Ishikawa (cell line): ENCODE results near the gene HLTF.

ENCODE experiments used
- CEBPB ChIP-seq: IDR thresholded peaks from 2 replicates; pipeline ENCODE4 v1.6.1; 2012
- CREB1 ChIP-seq: IDR thresholded peaks from 2 replicates; pipeline ENCODE4 v1.6.1; 2012; ENCODE audit warnings: low read depth
- EGR1 ChIP-seq: IDR thresholded peaks from 2 replicates; pipeline ENCODE4 v1.6.1; 2012
- EP300 ChIP-seq: IDR thresholded peaks from 2 replicates; pipeline ENCODE4 v1.6.1; 2012; ENCODE audit warnings: borderline replicate concordance
- FOXM1 ChIP-seq: IDR thresholded peaks from 2 replicates; pipeline ENCODE4 v1.6.1; 2012; ENCODE audit warnings: low read depth, borderline replicate concordance
- NFIC ChIP-seq: IDR thresholded peaks from 2 replicates; pipeline ENCODE4 v1.6.1; 2012
- RAD21 ChIP-seq: IDR thresholded peaks from 2 replicates; pipeline ENCODE4 v1.6.1; 2012; ENCODE audit warnings: low read depth
- REST ChIP-seq: IDR thresholded peaks from 2 replicates; pipeline ENCODE4 v1.6.1; 2012; ENCODE audit warnings: low read depth, mild to moderate bottlenecking
- TAF1 ChIP-seq: IDR thresholded peaks from 2 replicates; pipeline ENCODE4 v1.6.1; 2012; ENCODE audit warnings: low read depth, mild to moderate bottlenecking
- TCF12 ChIP-seq: IDR thresholded peaks from 2 replicates; pipeline ENCODE4 v1.6.1; 2012; ENCODE audit warnings: low read depth
- TEAD4 ChIP-seq: IDR thresholded peaks from 2 replicates; pipeline ENCODE4 v1.6.1; 2012
- YY1 ChIP-seq: IDR thresholded peaks from 2 replicates; pipeline ENCODE4 v1.6.1; 2012; ENCODE audit warnings: low read depth
- ZBTB7A ChIP-seq: IDR thresholded peaks from 2 replicates; pipeline ENCODE4 v1.6.1; 2012; ENCODE audit warnings: low read depth
- TF ChIP-seq, protein P1 (sequence below): IDR thresholded peaks from 2 replicates; pipeline ENCODE4 v1.6.1; 2012
- TF ChIP-seq, protein P2 (sequence below): IDR thresholded peaks from 2 replicates; pipeline ENCODE4 v1.6.1; 2012

The HLTF gene

GRCh38 chr3:149061776-149062175 lies 24.6 kb downstream of the HLTF start:
- TF ChIP-seq EP300 (no peak), CEBPB (no peak), ZBTB7A (no peak), REST (no peak), FOXM1 (no peak), TAF1 (no peak), EGR1 (no peak), NFIC (no peak), RAD21 (no peak), YY1 (no peak), TEAD4 (no peak), CREB1 (no peak), TCF12 (no peak)
- TF ChIP-seq, protein P1, sequence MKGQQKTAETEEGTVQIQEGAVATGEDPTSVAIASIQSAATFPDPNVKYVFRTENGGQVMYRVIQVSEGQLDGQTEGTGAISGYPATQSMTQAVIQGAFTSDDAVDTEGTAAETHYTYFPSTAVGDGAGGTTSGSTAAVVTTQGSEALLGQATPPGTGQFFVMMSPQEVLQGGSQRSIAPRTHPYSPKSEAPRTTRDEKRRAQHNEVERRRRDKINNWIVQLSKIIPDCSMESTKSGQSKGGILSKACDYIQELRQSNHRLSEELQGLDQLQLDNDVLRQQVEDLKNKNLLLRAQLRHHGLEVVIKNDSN, result no peak

GRCh38 chr3:149058602-149059001 lies 27.7 kb downstream of the HLTF start:
- TF ChIP-seq TCF12, result no peak
- no peak for TF ChIP-seq YY1
- TF ChIP-seq FOXM1, result no peak
- no peak for TF ChIP-seq CEBPB
- no peak for TF ChIP-seq ZBTB7A
- TF ChIP-seq TAF1, result no peak
- TF ChIP-seq, protein P2, sequence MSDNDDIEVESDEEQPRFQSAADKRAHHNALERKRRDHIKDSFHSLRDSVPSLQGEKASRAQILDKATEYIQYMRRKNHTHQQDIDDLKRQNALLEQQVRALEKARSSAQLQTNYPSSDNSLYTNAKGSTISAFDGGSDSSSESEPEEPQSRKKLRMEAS, result no peak
- TF ChIP-seq, protein P1, result no peak
- TF ChIP-seq REST, result no peak
- no peak for TF ChIP-seq NFIC
- no peak for TF ChIP-seq EGR1
- TF ChIP-seq TEAD4, result no peak
- TF ChIP-seq RAD21, result no peak
- no peak for TF ChIP-seq EP300
- no peak for TF ChIP-seq CREB1

DNA sequence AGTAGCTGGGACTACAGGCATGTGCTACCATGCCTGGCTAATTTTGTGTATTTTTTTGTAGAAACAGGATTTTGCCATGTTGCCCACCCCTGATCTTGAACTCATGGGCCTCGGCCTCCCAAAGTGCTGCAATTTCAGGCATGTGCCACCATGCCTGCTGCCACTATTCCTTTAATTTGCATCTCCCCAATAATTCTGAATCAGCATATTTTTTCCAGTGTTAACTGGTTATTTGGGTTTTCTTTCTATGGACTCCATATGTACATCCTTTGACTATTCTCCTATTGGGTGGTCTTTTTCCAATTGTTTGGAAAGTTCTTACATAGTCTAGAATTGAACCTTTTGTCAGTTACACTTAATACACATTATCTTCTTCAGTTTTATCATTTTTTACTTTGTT lies 28.1 kb downstream of the HLTF start:
- TF ChIP-seq YY1, result no peak
- TF ChIP-seq CREB1, result no peak
- TF ChIP-seq NFIC, result no peak
- TF ChIP-seq, protein P1, result no peak
- TF ChIP-seq EP300, result no peak
- no peak for TF ChIP-seq EGR1
- no peak for TF ChIP-seq TEAD4

DNA sequence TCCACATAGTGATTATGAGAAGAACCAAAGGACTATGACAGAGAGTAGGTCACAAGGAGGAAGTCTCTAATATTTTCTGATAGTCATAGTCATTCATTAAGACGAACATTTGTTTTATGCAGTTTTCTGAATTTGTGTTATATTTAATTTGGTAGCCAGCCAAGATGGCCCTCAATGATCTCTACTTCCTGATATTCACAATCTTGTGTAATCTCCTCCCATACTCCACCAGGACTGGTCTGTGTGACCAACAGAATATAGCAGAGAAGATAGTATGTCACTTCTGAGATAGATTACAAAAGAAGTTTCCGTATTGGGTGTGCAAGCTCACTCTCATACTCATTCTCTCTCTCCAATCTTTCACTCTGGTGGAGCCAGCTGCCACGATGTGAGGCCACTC lies 30.8 kb downstream of the HLTF start:
- TF ChIP-seq TCF12 (no peak), EGR1 (no peak), FOXM1 (no peak), NFIC (no peak)

DNA sequence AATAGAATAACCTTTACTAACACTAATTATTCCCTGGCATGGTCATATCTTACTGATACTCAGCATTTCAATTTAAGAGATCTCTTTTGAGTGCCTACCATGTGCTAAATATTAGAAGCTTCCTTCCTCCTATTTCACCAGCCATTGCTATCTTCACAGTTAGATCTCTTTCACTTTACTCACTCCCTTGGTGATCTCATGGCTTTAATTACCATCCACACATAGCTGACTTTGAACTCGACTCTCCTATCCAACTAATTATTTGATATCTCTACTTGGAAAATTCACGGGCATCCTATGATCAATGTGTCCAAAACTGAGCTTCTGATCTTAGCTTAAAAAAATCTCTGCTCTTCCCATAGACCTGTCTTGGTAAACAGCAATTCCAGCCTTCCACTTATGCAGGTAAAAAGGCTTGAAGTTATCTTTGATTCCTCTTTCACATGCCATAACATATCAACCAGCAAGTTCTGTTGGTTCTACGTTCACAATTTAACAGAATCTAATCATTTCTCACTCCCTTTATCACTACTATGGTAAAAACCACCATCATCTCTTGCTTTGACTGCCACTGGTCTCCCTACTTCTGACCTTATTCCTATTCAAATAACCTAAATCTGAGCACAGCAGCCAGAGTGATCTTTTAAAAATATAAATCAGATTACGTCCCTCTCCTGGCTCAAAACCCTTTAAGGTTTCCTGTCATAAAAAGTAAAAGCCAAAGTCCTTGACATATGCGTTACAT lies 41.8 kb downstream of the HLTF start:
- TF ChIP-seq TAF1 (no peak), FOXM1 (no peak), CREB1 (no peak), NFIC (no peak), CEBPB (no peak), RAD21 (no peak), YY1 (no peak)
- TF ChIP-seq, protein P1, result no peak
- TF ChIP-seq, protein P2, result no peak
